GM21825 (cell line): ENCODE measurements around the gene GPRIN2.
"Not testable (repeated sequence)": the region's sequence is repeated elsewhere in the genome, so short reads cannot be mapped to it uniquely, and the experiment has no call there.

Source experiments
- ATAC-seq: cut with Tn5 transposase; IDR thresholded peaks from one replicate; pipeline ENCODE4 v1.9.1; 2021; ENCODE audit warnings: mild to moderate bottlenecking, moderate library complexity; ENCODE audit not compliant: unreplicated experiment

Gene GPRIN2

GRCh38 chr10:46538717-46539426 is 17.6 kb downstream of the GPRIN2 start:
- ATAC-seq: no peak

- ATAC-seq: no peak
Observed at GRCh38 chr10:46538155-46538554, 18.3 kb downstream of the GPRIN2 start.

GRCh38 chr10:46537309-46537708 is 19.1 kb downstream of the GPRIN2 start:
- ATAC-seq: no peak

DNA sequence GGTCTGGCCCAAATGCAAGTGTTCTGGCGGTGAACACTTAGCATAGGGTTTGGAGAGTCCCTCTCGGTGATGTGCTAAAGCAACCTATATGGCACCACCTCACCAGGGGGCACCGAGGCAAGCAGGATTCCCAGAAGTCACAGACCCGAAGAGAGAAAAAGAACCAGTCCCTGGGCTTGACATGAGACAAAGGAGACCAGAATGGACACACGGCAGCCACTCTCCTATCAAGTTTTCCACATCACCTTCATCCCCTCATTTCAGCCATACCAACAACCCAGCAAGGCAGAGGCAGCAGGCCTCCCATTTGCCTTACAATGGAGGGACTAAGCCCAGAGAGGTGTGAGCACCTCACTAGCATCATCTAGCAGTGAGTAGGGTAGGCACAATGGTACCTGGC is 19.7 kb downstream of the GPRIN2 start:
- no peak for ATAC-seq

- no peak for ATAC-seq
Observed at GRCh38 chr10:46536171-46536570, 20.3 kb downstream of the GPRIN2 start.

DNA sequence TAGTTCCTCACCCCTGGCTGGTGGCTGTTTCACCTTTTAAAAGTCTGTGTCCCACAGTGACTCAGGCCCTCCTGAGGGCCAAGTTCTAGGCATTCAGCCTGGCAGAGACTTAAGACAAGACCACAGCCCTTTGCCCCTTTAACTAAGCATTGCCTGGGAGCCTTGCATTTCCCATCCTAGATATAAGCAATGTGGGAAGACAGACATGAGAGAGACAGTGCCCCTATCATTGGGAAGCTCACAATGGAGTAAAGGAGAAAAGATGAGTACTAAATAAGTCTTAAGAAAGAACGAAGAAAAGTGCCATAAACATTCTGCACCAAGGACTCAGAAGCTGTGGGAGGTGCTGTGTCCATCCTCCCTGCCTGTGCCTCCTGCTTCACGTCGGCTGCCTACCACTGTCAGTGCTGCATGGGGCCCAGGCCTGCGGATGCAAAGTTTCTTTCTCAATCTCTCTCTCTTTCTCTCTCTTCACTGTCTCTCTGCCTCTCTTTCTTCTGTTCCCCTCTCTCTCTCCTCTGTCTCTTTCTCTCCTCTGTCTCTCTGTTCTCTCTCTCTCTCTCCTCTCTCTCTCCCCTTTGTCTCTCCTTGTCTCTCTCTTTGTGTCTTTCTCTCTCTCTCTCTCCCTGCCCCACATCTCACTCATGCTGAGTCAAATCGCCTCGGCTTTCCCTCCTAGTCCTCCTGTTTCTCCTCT is 21.5 kb downstream of the GPRIN2 start:
- no peak for ATAC-seq

DNA sequence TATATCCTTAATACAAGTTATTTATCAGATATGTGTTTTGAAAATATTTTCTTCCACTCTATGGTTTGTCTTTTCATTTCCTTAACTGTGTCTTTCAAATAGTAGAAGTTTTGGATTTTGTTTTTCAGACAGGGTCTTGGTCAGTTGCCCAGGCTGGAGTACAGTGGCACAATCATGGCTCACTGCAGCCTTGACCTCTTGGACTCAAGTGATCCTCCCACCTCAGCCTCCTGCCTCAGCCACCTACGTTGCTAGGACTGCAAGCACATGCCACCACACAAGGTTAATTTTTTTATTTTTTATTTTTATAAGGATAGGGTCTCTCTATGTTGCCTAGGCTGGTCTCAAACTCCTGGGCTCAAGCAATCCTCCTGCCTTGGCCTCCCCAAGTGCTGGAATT is 24.2 kb downstream of the GPRIN2 start:
- not testable (repeated sequence) for ATAC-seq

DNA sequence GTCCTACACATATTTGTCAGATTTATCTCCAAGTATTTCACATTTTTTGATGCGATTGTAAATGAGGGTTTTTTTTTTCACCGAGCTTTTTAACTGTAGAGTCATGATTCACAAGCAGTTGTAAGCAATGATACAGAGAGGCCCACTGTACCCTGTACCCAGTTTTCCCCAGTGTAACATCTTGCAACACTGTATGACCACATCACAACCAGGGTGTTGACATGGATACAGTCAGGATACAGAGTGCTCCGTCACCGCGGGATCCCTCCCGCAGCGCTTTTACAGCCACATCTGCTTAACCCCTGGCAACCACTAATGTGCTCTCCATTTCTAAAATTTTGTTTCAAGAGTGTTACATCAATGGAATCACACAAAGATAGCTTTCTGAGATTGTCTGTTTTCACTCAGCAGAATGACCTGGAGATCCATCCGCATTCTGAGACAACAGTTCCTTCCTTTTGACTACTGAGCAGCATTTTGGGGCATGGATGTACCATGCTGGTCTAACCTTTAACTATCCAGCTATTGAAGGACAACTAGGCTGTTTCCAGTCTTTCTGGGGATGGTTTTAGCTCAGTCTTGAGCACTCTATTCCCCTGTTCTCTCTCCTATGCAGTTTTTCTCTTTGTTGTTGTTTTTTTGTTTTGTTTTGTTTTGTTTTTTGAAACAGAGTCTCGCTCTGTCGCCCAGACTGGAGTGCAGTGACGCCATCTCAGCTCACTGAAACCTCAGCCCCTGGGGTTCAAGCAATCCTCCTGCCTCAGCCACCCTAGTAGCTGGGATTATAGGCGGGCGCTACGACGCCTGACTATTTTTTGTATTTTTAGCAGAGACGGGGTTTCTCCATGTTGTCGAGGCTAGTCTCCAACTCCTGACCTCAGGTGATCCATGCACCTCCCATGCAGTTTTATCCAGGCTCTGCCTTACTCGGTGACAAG is 25.9 kb downstream of the GPRIN2 start:
- no peak for ATAC-seq

DNA sequence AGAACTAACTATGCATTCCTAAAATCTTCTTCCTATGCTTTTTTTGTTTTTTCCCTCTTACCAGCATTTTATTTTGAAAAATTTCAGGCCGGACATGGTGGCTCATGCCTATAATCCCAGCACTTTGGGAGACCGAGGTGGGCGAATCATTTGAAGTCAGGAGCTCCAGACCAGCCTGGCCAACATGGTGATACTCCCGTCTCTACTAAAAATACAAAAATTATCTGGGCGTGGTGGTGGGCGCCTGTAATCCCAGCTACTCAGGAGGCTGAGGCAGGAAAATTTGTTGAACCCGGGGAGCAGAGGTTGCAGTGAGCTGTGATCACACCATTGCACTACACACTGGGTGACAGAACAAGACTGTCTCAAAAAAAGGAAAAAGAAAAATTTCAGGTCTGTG is 26.7 kb downstream of the GPRIN2 start:
- not testable (repeated sequence) for ATAC-seq

DNA sequence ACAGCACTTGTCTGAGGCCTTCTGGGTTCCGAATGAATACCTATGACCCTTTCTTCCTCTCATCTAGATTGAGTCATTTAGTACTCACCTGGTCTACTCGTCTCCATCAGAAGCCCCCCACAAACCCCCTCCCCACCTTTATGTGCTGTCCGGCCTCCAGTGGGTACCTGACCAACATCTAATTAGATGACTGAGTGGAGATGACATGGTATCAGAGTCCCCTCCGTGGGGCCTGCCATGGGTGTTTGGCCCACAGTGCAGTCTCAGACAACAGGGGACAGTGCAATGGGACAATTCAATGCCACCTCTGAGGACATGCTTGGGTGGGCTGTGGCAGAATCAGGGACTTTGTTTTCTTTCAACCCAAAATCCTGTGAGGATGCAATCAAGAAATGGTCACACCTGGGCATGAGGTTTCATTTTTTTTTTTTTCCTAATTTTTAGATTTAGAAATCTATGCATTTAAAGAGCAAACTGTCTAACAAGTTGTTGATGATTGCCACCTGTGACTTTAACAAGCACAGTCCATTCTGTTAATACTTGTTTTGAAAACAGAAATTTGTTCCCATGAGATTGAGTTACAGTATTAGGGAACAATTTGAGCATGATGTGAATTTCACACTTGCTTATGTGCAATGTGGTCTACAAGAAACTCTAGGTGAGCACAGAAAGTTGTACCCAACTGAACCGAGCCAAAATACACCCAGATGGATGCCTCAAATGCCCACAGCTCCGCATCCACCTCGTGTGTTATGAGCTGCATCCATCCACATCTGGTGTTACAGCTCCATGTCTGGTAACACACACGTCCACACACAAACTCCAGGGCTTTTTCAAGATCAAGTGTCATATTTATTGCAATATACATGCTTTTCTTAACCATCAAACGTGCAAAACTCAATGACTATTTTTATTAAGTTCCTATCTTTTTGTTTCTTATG is 27.5 kb downstream of the GPRIN2 start:
- ATAC-seq: no peak

- no peak for ATAC-seq
Observed at GRCh38 chr10:46528171-46528671, 28.2 kb downstream of the GPRIN2 start.

DNA sequence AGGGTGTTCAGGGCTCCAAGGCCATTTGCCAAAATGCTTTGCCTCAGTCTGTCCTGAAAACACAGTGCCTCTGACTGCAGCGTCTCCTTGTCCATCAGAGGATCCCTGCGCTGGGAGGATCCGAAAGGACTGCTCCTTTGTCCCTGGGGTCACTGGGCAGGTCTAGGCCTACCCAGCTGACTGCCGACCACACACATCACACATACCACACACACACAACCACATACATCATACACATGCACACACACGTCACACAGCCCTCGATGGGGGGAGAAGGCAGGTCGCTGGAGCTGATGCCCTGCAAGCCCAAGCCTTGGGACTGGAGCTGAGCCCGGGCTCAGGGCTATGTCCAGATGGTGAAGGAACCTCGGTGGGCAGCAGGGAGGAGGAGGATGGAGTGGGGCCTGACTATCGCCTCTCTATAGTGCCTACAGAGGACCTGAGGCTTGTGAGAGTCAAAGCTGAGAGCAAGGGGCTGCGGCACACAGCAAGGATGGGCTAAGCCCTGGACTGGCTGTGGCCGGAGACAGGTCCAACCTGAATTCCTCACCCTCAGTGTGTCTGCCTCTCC is 29.1 kb downstream of the GPRIN2 start:
- ATAC-seq: no peak

DNA sequence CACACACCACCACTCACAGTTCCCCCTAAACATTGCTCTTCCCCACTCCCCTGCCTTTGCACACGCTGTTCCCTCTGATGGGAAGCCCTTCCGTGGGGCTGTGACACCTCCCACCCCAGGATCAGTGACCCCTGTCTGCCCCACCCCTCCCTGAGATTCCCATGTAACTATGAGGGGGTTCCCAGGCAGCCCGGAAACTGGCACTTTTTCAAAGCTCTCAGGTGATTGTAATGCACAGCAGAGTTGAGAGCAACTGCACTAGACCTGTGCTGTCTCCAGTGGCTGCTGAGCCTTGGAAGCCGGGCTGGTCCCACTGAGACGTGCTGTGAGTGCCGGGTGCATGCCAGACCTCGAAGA is 29.8 kb downstream of the GPRIN2 start:
- no peak for ATAC-seq

- no peak for ATAC-seq
Observed at GRCh38 chr10:46525824-46526681, 30.4 kb downstream of the GPRIN2 start.

DNA sequence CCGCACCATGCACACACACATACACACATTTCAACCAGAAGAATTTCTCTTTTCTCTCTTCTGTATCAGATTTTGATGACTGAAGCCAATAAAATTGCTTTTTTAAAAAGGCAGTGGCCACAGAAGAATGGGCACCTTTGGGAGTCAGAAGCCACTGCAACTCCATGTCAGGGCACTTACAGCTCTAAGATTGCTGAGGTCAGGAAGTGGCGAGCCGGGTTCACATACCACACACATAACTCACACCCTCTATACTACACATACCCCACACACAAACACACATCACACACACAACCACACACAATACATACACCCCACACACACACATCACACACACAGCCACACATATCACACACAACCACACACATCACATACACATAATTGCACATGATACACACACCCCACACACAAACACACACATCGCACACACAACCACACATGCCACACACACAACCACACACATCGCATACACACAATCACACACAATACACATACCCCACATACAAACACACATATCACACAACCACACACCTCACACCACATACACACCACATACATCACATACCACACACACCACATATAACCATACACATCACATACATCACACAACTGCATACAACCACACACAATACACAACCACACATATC is 31.2 kb downstream of the GPRIN2 start:
- ATAC-seq: no peak

DNA sequence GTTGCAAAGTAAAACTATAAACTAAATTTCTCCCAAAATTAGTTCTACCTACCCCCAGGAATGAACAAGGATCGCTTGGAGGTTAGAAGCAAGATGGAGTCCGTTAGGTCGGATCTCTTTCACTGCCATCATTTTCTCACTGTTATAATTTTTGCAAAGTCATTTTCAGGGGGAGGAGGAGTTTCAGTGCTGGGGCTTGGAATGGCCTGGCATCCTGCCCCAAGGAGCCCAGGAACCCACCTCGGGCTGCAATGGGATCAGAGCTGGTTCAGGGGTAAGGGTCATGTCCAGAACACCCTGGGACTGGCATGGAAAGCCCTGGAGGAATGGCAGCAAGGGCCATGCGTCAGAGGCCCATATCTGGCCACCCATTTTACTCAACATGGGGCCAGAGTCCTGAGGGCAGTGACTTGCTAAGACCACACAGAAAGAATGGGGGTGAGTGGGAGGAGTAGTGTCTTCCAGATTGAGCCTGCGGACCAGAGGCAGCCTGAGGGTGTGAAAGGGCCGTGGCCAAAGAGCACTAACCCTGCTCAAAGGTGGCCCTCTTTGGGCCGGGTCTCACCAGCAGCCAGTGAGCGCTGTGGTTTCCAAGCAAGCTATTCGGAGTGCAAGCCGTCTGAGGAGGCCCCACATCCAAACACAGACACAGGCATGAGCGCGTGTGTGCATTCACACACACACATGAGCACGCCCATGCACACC is 31.8 kb downstream of the GPRIN2 start:
- ATAC-seq: no peak

DNA sequence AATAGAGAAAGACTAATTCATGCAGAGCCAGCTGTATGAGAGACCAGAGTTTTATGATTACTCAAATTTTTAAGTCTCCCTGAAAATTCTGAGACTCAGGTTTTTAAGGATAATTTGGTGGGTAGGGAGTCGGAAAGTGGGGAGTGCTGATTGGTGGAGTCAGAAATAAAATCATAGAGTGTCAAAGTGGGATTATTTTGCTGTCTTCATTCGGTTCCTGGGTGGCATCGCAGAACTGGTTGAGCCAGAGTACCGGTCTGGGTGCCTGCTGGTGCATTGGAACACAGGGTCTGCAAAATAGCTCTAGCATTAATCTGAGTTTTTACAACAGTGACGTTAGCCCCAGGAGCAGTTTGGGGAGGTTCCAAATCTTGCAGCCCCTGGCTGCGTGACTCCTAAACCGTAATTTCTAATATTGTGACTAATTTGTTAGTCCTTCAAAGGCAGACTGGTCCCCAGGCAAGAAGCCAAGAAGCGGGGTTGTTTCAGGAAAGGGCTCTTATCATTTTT is 32.4 kb downstream of the GPRIN2 start:
- ATAC-seq: no peak
